ENCODE data around the gene SMKR1.
A peak's percentile ranks its signal among the peaks of the same experiment; 100 is the strongest.

SMKR1 gene

GRCh38 chr7:129513546-129513945, 11.2 kb downstream of the SMKR1 start:
- no peak for DNase-seq (ENCODE audit: low read depth)
- TF ChIP-seq CTCF (IDR thresholded peaks at IDR 0.05; ENCODE audit: insufficient read depth, low read depth, low read length, missing control alignments): no peak
- no peak overlapping the region for H3K4me3 ChIP-seq (ENCODE audit: low read length)

GRCh38 chr7:129514683-129515082, 12.4 kb downstream of the SMKR1 start:
- TF ChIP-seq CTCF (IDR thresholded peaks at IDR 0.05; ENCODE audit: insufficient read depth, low read depth, low read length, missing control alignments): no peak
- DNase-seq (ENCODE audit: low read depth): peak; percentile 9

GRCh38 chr7:129515381-129515780, 13.1 kb downstream of the SMKR1 start:
- no peak for TF ChIP-seq CTCF (IDR thresholded peaks at IDR 0.05; ENCODE audit: insufficient read depth, low read depth, low read length, missing control alignments)
- DNase-seq (ENCODE audit: low read depth): no peak
- no peak overlapping the region for H3K4me3 ChIP-seq (ENCODE audit: low read length)

More at GRCh38 chr7:129514683-129515082, 12.4 kb downstream of the SMKR1 start:
- H3K4me3 ChIP-seq (ENCODE audit: low read length): no peak overlapping the region

- no peak for TF ChIP-seq CTCF (IDR thresholded peaks at IDR 0.05; ENCODE audit: insufficient read depth, low read depth, low read length, missing control alignments)
- no peak overlapping the region for H3K4me3 ChIP-seq (ENCODE audit: low read length)
- no peak for DNase-seq (ENCODE audit: low read depth)
Measured at GRCh38 chr7:129517931-129518330, 15.6 kb downstream of the SMKR1 start.

- DNase-seq (ENCODE audit: low read depth): no peak
- no peak for TF ChIP-seq CTCF (IDR thresholded peaks at IDR 0.05; ENCODE audit: insufficient read depth, low read depth, low read length, missing control alignments)
- no peak overlapping the region for H3K4me3 ChIP-seq (ENCODE audit: low read length)
Measured at GRCh38 chr7:129519464-129519863, 17.1 kb downstream of the SMKR1 start.

GRCh38 chr7:129522088-129522970, 20.0 kb downstream of the SMKR1 start:
- no peak overlapping the region for H3K4me3 ChIP-seq (ENCODE audit: low read length)
- no peak for TF ChIP-seq CTCF (IDR thresholded peaks at IDR 0.05; ENCODE audit: insufficient read depth, low read depth, low read length, missing control alignments)
- DNase-seq (ENCODE audit: low read depth): peak; percentile 33

GRCh38 chr7:129522971-129523340, 20.6 kb downstream of the SMKR1 start:
- no peak for TF ChIP-seq CTCF (IDR thresholded peaks at IDR 0.05; ENCODE audit: insufficient read depth, low read depth, low read length, missing control alignments)
- H3K4me3 ChIP-seq (ENCODE audit: low read length): no peak overlapping the region
- DNase-seq (ENCODE audit: low read depth): no peak

All from epithelial cell of esophagus (primary cell).